ENCODE results near the gene SETD2. TPM values are rescaled to one million over a fixed set of nuclear protein-coding genes. Genes with fewer than 3 reads are reported as not detected.

SETD2 gene
- total and polyA plus RNA-seq, 9 of the 15 experiments (the other 6 are each of a cell fraction or from before 2014, with no cell fraction given): 8.2 to 44.0 (median 33.6) TPM

DNA sequence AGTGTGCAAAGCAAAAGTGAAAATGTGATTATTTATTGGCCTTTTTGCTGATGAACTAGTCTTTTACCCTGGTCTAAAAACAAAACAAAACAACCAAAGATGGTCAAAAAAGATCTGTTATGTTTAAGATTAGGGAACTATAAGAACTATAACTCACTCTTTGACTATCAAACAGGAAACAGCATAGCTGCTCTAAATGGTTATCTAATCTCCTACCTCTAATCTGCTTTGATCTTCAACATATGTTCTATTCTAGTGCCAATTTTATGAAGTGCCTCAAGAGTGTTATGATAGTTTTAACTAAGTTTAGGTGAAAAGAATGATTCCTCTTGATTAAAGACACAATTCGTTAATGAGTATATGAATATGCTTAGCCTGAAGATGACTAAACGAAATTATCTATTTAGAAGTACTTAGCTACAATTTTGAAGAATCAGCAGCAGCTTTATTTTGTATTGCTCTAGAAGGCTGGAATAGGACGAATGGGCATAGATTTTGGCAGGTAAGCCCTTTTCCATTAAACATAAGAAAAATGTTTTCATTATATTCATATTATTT lies 46.0 kb downstream of the SETD2 start (continued):
- TF ChIP-seq MAZ (CRISPR knock-in tag; conservative IDR thresholded peaks at IDR 0.05 in 1 of 2, IDR thresholded peaks at IDR 0.05 in 1 of 2) (0 out of 4 replicates have a peak, but pooled peaks of 1 of the 2 experiments have one; percentile 22), CBX1 (IDR thresholded peaks at IDR 0.05; ENCODE audit: low read depth) (no peak), STAT5A (IDR thresholded peaks at IDR 0.05; ENCODE audit: borderline replicate concordance, low read length) (peak; percentile 79), GATAD2B (IDR thresholded peaks at IDR 0.05; ENCODE audit: borderline replicate concordance) (peak; percentile 92), TAF7 (tag; IDR thresholded peaks at IDR 0.05) (no peak), E2F3 (CRISPR knock-in tag; IDR thresholded peaks at IDR 0.05) (no peak), PML (IDR thresholded peaks at IDR 0.05; ENCODE audit: low read length) (peak; percentile 85), FOXM1 (IDR thresholded peaks at IDR 0.05; ENCODE audit: low read depth) (peak; percentile 79; the same call in 1 of the 2 replicates), FOXM1 (CRISPR knock-in tag; IDR thresholded peaks at IDR 0.05; ENCODE audit: low read depth) (no peak), TAF9B (IDR thresholded peaks at IDR 0.05; ENCODE audit: partially characterized antibody) (peak; percentile 12), KAT2B (IDR thresholded peaks at IDR 0.05; ENCODE audit: low read depth, low read length) (no peak), DNMT1 (IDR thresholded peaks at IDR 0.05) (no peak), SNAPC5 (CRISPR knock-in tag; IDR thresholded peaks at IDR 0.05) (0 out of 2 replicates have a peak, but pooled peaks have one; percentile 25), NBN (IDR thresholded peaks at IDR 0.05; ENCODE audit: low read depth) (peak; percentile 60; the same call in 1 of the 2 replicates), SMARCC2 (IDR thresholded peaks at IDR 0.05; ENCODE audit: low read depth) (peak; percentile 92; the same call in 1 of the 2 replicates), SP2 (IDR thresholded peaks at IDR 0.05; ENCODE audit: extremely low read depth, low read depth, low read length, poor library complexity, severe bottlenecking) (no peak), RCOR1 (IDR thresholded peaks at IDR 0.05; ENCODE audit: borderline replicate concordance in 1 of 2, low read depth in 2 of 2, low read length in 2 of 2) (peak in 1 of 2 experiments; percentile 76; a peak in 1 of 4 replicates), CAMTA2 (CRISPR knock-in tag; conservative IDR thresholded peaks at IDR 0.05) (no peak), C11orf30 (IDR thresholded peaks at IDR 0.05; ENCODE audit: low read depth) (peak; percentile 53), MTA2 (IDR thresholded peaks at IDR 0.05; ENCODE audit: low read depth) (peak; percentile 63), HMGN3 (IDR thresholded peaks at IDR 0.05; ENCODE audit: borderline replicate concordance, extremely low read depth, insufficient read length, low read depth, low read length) (peak; percentile 59), NR4A1 (CRISPR knock-in tag; IDR thresholded peaks at IDR 0.05) (no peak), NR4A1 (tag; IDR thresholded peaks at IDR 0.05) (no peak), ARHGAP35 (IDR thresholded peaks at IDR 0.05; ENCODE audit: partially characterized antibody) (no peak), CXXC5 (CRISPR knock-in tag; IDR thresholded peaks at IDR 0.05) (no peak), BRCA1 (IDR thresholded peaks at IDR 0.05) (no peak), BRCA1 (CRISPR knock-in tag; IDR thresholded peaks at IDR 0.05) (no peak), RNF2 (IDR thresholded peaks at IDR 0.05) (0 out of 2 replicates have a peak, but pooled peaks have one; percentile 48)
- TF ChIP-seq, protein P1, sequence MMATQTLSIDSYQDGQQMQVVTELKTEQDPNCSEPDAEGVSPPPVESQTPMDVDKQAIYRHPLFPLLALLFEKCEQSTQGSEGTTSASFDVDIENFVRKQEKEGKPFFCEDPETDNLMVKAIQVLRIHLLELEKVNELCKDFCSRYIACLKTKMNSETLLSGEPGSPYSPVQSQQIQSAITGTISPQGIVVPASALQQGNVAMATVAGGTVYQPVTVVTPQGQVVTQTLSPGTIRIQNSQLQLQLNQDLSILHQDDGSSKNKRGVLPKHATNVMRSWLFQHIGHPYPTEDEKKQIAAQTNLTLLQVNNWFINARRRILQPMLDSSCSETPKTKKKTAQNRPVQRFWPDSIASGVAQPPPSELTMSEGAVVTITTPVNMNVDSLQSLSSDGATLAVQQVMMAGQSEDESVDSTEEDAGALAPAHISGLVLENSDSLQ (IDR thresholded peaks at IDR 0.05): peak; percentile 72
- TF ChIP-seq, protein P2, sequence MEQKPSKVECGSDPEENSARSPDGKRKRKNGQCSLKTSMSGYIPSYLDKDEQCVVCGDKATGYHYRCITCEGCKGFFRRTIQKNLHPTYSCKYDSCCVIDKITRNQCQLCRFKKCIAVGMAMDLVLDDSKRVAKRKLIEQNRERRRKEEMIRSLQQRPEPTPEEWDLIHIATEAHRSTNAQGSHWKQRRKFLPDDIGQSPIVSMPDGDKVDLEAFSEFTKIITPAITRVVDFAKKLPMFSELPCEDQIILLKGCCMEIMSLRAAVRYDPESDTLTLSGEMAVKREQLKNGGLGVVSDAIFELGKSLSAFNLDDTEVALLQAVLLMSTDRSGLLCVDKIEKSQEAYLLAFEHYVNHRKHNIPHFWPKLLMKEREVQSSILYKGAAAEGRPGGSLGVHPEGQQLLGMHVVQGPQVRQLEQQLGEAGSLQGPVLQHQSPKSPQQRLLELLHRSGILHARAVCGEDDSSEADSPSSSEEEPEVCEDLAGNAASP (IDR thresholded peaks at IDR 0.05): no peak
